H9 (cell line): ENCODE measurements around the gene CCDC187. TPM values are rescaled to one million over a fixed set of nuclear protein-coding genes. Genes with fewer than 3 reads are reported as not detected.

Experiments
- DNase-seq: peaks from one replicate; pipeline ENCODE4 v3.0.0-alpha.2; 2017
- H2AFZ ChIP-seq: one replicate; pipeline ENCODE4 v1.6.1; 2013; ENCODE audit warnings: mild to moderate bottlenecking, low read length, control low read depth, moderate library complexity
- H2AK5ac ChIP-seq: 2 replicates; pipeline ENCODE4 v1.6.1; 2013; ENCODE audit warnings: low read length, control low read depth, mixed read lengths; ENCODE audit not compliant: insufficient read length
- H2BK120ac ChIP-seq: one replicate; pipeline ENCODE4 v1.6.1; 2013; ENCODE audit warnings: low read depth, mild to moderate bottlenecking, low read length, control low read depth, inconsistent platforms; ENCODE audit not compliant: poor library complexity, severe bottlenecking
- H2BK12ac ChIP-seq: 2 replicates; pipeline ENCODE4 v1.6.1; 2013; ENCODE audit warnings: low read length, control low read depth, mixed read lengths, low read depth; ENCODE audit not compliant: insufficient read length
- H2BK15ac ChIP-seq: 2 replicates; pipeline ENCODE4 v1.6.1; 2013; ENCODE audit warnings: low read depth, low read length, control low read depth
- H2BK20ac ChIP-seq: one replicate; pipeline ENCODE4 v1.6.1; 2013; ENCODE audit warnings: low read depth, mild to moderate bottlenecking, low read length, control low read depth, inconsistent platforms; ENCODE audit not compliant: poor library complexity, severe bottlenecking
- H2BK5ac ChIP-seq: 2 replicates; pipeline ENCODE4 v1.6.1; 2013; ENCODE audit warnings: low read length, control low read depth, mixed read lengths; ENCODE audit not compliant: insufficient read length
- H3K14ac ChIP-seq: 2 replicates; pipeline ENCODE4 v1.6.1; 2013; ENCODE audit warnings: low read length, control low read depth; ENCODE audit not compliant: insufficient read depth
- H3K18ac ChIP-seq: 2 replicates; pipeline ENCODE4 v1.6.1; 2013; ENCODE audit warnings: low read depth, mild to moderate bottlenecking, mixed read lengths, low read length, control low read depth; ENCODE audit not compliant: insufficient read length
- H3K23ac ChIP-seq: 2 replicates; pipeline ENCODE4 v1.6.1; 2013; ENCODE audit warnings: low read length, control low read depth, mixed read lengths, low read depth; ENCODE audit not compliant: insufficient read length
- H3K23me2 ChIP-seq: 2 replicates; pipeline ENCODE4 v1.6.1; 2013; ENCODE audit warnings: low read depth, mild to moderate bottlenecking, mixed read lengths, low read length, control low read depth; ENCODE audit not compliant: insufficient read length, poor library complexity, severe bottlenecking
- H3K27ac ChIP-seq: 2 replicates; pipeline ENCODE4 v1.5.1; 2013; ENCODE audit warnings: low read length, control low read depth, mixed read lengths, low read depth; ENCODE audit not compliant: insufficient read length
- H3K27me3 ChIP-seq: 2 replicates; pipeline ENCODE4 v1.6.1; 2013; ENCODE audit warnings: low read length, control low read depth, inconsistent platforms; ENCODE audit not compliant: insufficient read depth
- H3K4ac ChIP-seq: 2 replicates; pipeline ENCODE4 v1.6.1; 2013; ENCODE audit warnings: low read depth, mild to moderate bottlenecking, control low read depth, inconsistent platforms, low read length, moderate library complexity
- H3K4me1 ChIP-seq: 2 replicates; pipeline ENCODE4 v1.6.1; 2013; ENCODE audit warnings: low read length, control low read depth, inconsistent platforms; ENCODE audit not compliant: insufficient read depth
- H3K4me2 ChIP-seq: 2 replicates; pipeline ENCODE4 v1.6.1; 2013; ENCODE audit warnings: low read length, control low read depth, mixed read lengths; ENCODE audit not compliant: insufficient read length, insufficient read depth
- H3K56ac ChIP-seq: 2 replicates; pipeline ENCODE4 v1.6.1; 2013; ENCODE audit warnings: low read depth, mild to moderate bottlenecking, mixed read lengths, low read length, control low read depth; ENCODE audit not compliant: insufficient read length
- H3K79me1 ChIP-seq: 2 replicates; pipeline ENCODE4 v1.6.1; 2013; ENCODE audit warnings: low read depth, mild to moderate bottlenecking, moderate library complexity, low read length, control low read depth, inconsistent platforms; ENCODE audit not compliant: insufficient read depth, poor library complexity, severe bottlenecking
- H3K79me2 ChIP-seq: 2 replicates; pipeline ENCODE4 v1.6.1; 2013; ENCODE audit warnings: low read length, control low read depth, inconsistent platforms; ENCODE audit not compliant: insufficient read depth
- H3K9ac ChIP-seq: 2 replicates; pipeline ENCODE4 v1.6.1; 2013; ENCODE audit warnings: low read length, control low read depth, mixed read lengths; ENCODE audit not compliant: insufficient read length; ENCODE audit errors: extremely low read depth
- H3K9me3 ChIP-seq: one replicate; pipeline ENCODE4 v1.6.1; 2013; ENCODE audit warnings: low read depth, low read length, inconsistent platforms; ENCODE audit not compliant: control insufficient read depth
- H3T11ph ChIP-seq: one replicate; pipeline ENCODE4 v1.6.1; 2013; ENCODE audit warnings: mild to moderate bottlenecking, low read length, control low read depth, inconsistent platforms
- H4K20me1 ChIP-seq: one replicate; pipeline ENCODE4 v1.6.1; 2013; ENCODE audit not compliant: control insufficient read depth, insufficient read length, insufficient read depth
- H4K5ac ChIP-seq: 2 replicates; pipeline ENCODE4 v1.6.1; 2013; ENCODE audit warnings: low read depth, mild to moderate bottlenecking, mixed read lengths, low read length, control low read depth; ENCODE audit not compliant: insufficient read length
- H4K8ac ChIP-seq: replicated peaks from 2 replicates; pipeline ENCODE4 v1.6.1; 2013; ENCODE audit warnings: low read length, control low read depth, mixed read lengths, low read depth; ENCODE audit not compliant: insufficient read length
- H4K91ac ChIP-seq: 2 replicates; pipeline ENCODE4 v1.6.1; 2013; ENCODE audit warnings: low read depth, mild to moderate bottlenecking, moderate library complexity, mixed read lengths, low read length, control low read depth; ENCODE audit not compliant: insufficient read length
- H3K27ac Mint-ChIP-seq, 3 experiments: 2 replicates in 2 of 3; 3 replicates in 1 of 3; pipeline ENCODE4 v1.8.0; 2020 to 2021; ENCODE audit warnings: mixed read lengths in 3 of 3, mild to moderate bottlenecking in 1 of 3, moderate library complexity in 1 of 3
- H3K27me3 Mint-ChIP-seq: 2 replicates; pipeline ENCODE4 v1.8.0; 2021; ENCODE audit warnings: low read depth, mild to moderate bottlenecking, moderate library complexity, mixed read lengths
- H3K36me3 Mint-ChIP-seq, 3 experiments: 2 replicates in 2 of 3; 3 replicates in 1 of 3; pipeline ENCODE4 v1.8.0; 2020 to 2021; ENCODE audit warnings: low read depth in 3 of 3, mixed read lengths in 3 of 3; ENCODE audit not compliant: insufficient read depth in 1 of 3
- H3K4me1 Mint-ChIP-seq, 2 experiments: 2 replicates each; pipeline ENCODE4 v1.8.0; 2020; ENCODE audit warnings: mixed read lengths in 2 of 2
- H3K4me3 Mint-ChIP-seq, 2 experiments: 2 replicates in 1 of 2; 3 replicates in 1 of 2; pipeline ENCODE4 v1.8.0; 2020 to 2021; ENCODE audit warnings: mild to moderate bottlenecking in 2 of 2, mixed read lengths in 2 of 2, moderate library complexity in 1 of 2
- H3K9me3 Mint-ChIP-seq, 2 experiments: 2 replicates in 1 of 2; 3 replicates in 1 of 2; pipeline ENCODE4 v1.8.0; 2020; ENCODE audit warnings: mild to moderate bottlenecking in 2 of 2, mixed read lengths in 2 of 2, moderate library complexity in 1 of 2
- CTCF ChIP-seq: fragments of 200-600 bp; sonication (generic); conservative IDR thresholded peaks from 3 replicates; pipeline ENCODE4 v1.8.0; 2021; ENCODE audit warnings: antibody characterized with exemption, mild to moderate bottlenecking
- WGBS: extraction: QIAGEN DNeasy Blood & Tissue Kit; methylation state at CpG from one replicate; pipeline ENCODE4 v1.1.7; 2013; ENCODE audit warnings: missing lambda C conversion rate, low lambda C conversion rate, mixed read lengths; ENCODE audit not compliant: insufficient read length; ENCODE audit errors: extremely low coverage; 5-methylcytosine and 5-hydroxymethylcytosine counted together
- total RNA-seq: library from RNA; stranded (reverse); gene quantifications from 2 replicates; pipeline ENCODE4 v1.2.1, GENCODE V29; 2021

The CCDC187 gene
- total RNA-seq, 1 experiment from 2014 or later = 0.07 TPM

- no peak overlapping the region for H3K27ac ChIP-seq
- Mint-ChIP-seq H3K9me3 (no peaks in the 10 kb centered on the region; a peak in 1 of 5 replicates), H3K27me3 (no peaks in the 10 kb centered on the region), H3K27ac (peak overlapping the region in 1 of 3 experiments; percentile 50; a peak in 1 of 7 replicates), H3K4me1 (no peaks in the 10 kb centered on the region), H3K36me3 (peaks cover 27 to 59% (median 40%) of the 10 kb centered on the region in 3 experiments), H3K4me3 (no peak overlapping the region)
- no peaks in the 10 kb centered on the region for H4K20me1 ChIP-seq
- no peak overlapping the region for H3T11ph ChIP-seq
- H2BK5ac ChIP-seq = no peak overlapping the region
- H4K8ac ChIP-seq = no peak overlapping the region
- no peaks in the 10 kb centered on the region for H3K27me3 ChIP-seq
- H4K5ac ChIP-seq = no peak overlapping the region
- H3K18ac ChIP-seq = no peak overlapping the region
- H3K79me1 ChIP-seq = no peaks in the 10 kb centered on the region
- no peaks in the 10 kb centered on the region for H3K4me1 ChIP-seq
- no CpG with 5 or more reads among the region's 15 CpGs for WGBS
- no peak overlapping the region for H2BK12ac ChIP-seq
- no peaks in the 10 kb centered on the region for H3K23me2 ChIP-seq
- no peak overlapping the region for H3K4ac ChIP-seq
- no peak overlapping the region for H3K14ac ChIP-seq
- no peak overlapping the region for H2BK15ac ChIP-seq
- H4K91ac ChIP-seq = no peak overlapping the region
- no peaks in the 10 kb centered on the region for H3K9me3 ChIP-seq
- no peak for DNase-seq
- no peak overlapping the region for H3K4me2 ChIP-seq
- no peak overlapping the region for H2BK120ac ChIP-seq
- no peaks in the 10 kb centered on the region for H3K79me2 ChIP-seq
- no peak overlapping the region for H2AK5ac ChIP-seq
- H3K56ac ChIP-seq = no peak overlapping the region
- no peak overlapping the region for H3K23ac ChIP-seq
- H2BK20ac ChIP-seq = no peak overlapping the region
- TF ChIP-seq CTCF = peak; percentile 22; the same call in 1 of the 3 replicates
- H2AFZ ChIP-seq = no peak overlapping the region
- H3K9ac ChIP-seq = no peak overlapping the region
Measured at GRCh38 chr9:136218673-136219072, 85.2 kb downstream of the CCDC187 start.
